HepG2 (cell line): ENCODE measurements around the gene CSNK1D. TPM values are rescaled to one million over a fixed set of nuclear protein-coding genes. Genes with fewer than 3 reads are reported as not detected.

Experiments used
- ATAC-seq: fragments of 200-7000 bp; cut with Tn5 transposase; 3 replicates; pipeline ENCODE4 v1.9.1; 2020; ENCODE audit warnings: mild to moderate bottlenecking, moderate library complexity
- BruUV-seq: library from RNA; stranded (reverse); fragments of 400-500 nt; replicated peaks from 2 replicates; lab custom pipeline; 2021; lab: Mats Ljungman, UMichigan
- CTCF ChIA-PET: fragments of 300-600 bp; formaldehyde crosslinking; extraction: SDS; loops from one replicate; lab custom pipeline; 2021; ENCODE audit warnings: low total read pairs, inconsistent platforms, low intra/inter-chr PET ratio; lab: Yijun Ruan, JAX
- POLR2A ChIA-PET: fragments of 350-600 bp; sonication (Branson Sonifier 250); formaldehyde crosslinking; loops from one replicate; lab custom pipeline; 2020; ENCODE audit warnings: antibody characterized with exemption, inconsistent platforms; lab: Yijun Ruan, JAX
- DNase-seq: peaks from one replicate; pipeline ENCODE4 v3.0.0-alpha.2; 2015; ENCODE audit warnings: low spot score
- FAIRE-seq: peaks from 3 replicates; lab custom pipeline; 2011; peaks lifted over from hg19 to GRCh38; lab: Jason Lieb, UNC
- H2AFZ ChIP-seq: one replicate; pipeline ENCODE4 v1.6.1; 2011; ENCODE audit warnings: low read length, inconsistent platforms
- H3K27ac ChIP-seq: fragments of 300-600 bp; 3 replicates; pipeline ENCODE4 v1.8.0; 2011; ENCODE audit warnings: mixed run types, mild to moderate bottlenecking, mixed read lengths, low read length, inconsistent platforms; ENCODE audit not compliant: insufficient read depth; ENCODE audit errors: extremely low read length
- H3K27me3 ChIP-seq, 2 experiments: fragments of 200-600 bp in 1 of 2; 2 replicates in 1 of 2; 3 replicates in 1 of 2; pipeline versions ENCODE4 v1.6.0 to v1.8.0; 2011; ENCODE audit warnings: low read length in 2 of 2, mild to moderate bottlenecking in 2 of 2, moderate library complexity in 2 of 2, inconsistent platforms in 1 of 2; ENCODE audit not compliant: insufficient read depth in 2 of 2, control insufficient read depth in 1 of 2
- H3K36me3 ChIP-seq, 2 experiments: fragments of 200-600 bp in 1 of 2; replicated peaks in 1 of 2; 2 replicates in 1 of 2; 3 replicates in 1 of 2; pipeline versions ENCODE4 v1.5.1 to v1.8.0; 2011; ENCODE audit warnings: low read length in 2 of 2, inconsistent platforms in 1 of 2; ENCODE audit not compliant: insufficient read depth in 2 of 2, control insufficient read depth in 1 of 2
- H3K4me1 ChIP-seq: 2 replicates; pipeline ENCODE4 v1.5.1; 2012; ENCODE audit warnings: low read length, inconsistent platforms; ENCODE audit not compliant: insufficient read depth
- H3K4me2 ChIP-seq: 2 replicates; pipeline ENCODE4 v1.6.0; 2011; ENCODE audit warnings: low read depth, low read length, inconsistent platforms
- H3K4me3 ChIP-seq, 3 experiments: fragments of 200-600 bp in 1 of 3; sonication (generic), shearing (Covaris generic) in 1 of 3; replicated peaks in 1 of 3; 2 replicates each; pipeline ENCODE4 v1.5.1; 2011 to 2016; ENCODE audit warnings: low read length in 3 of 3, inconsistent platforms in 2 of 3, low read depth in 2 of 3, mild to moderate bottlenecking in 2 of 3, control low read depth in 1 of 3, mixed read lengths in 1 of 3; ENCODE audit not compliant: insufficient read depth in 1 of 3
- H3K79me2 ChIP-seq: one replicate; pipeline ENCODE4 v1.6.1; 2011; ENCODE audit warnings: low read length, inconsistent platforms; ENCODE audit not compliant: insufficient read depth
- H3K9ac ChIP-seq: 2 replicates; pipeline ENCODE4 v1.6.0; 2011; ENCODE audit warnings: mild to moderate bottlenecking, low read depth, low read length, inconsistent platforms; ENCODE audit not compliant: insufficient read depth
- H3K9me3 ChIP-seq: 2 replicates; pipeline ENCODE4 v1.5.1; 2012; ENCODE audit warnings: mild to moderate bottlenecking, low read length
- H4K20me1 ChIP-seq: 2 replicates; pipeline ENCODE4 v1.6.0; 2011; ENCODE audit warnings: inconsistent platforms, mild to moderate bottlenecking, low read length, moderate library complexity; ENCODE audit not compliant: insufficient read depth
- BRF2 ChIP-seq: sonication (generic); formaldehyde crosslinking; IDR thresholded peaks from 2 replicates; pipeline ENCODE4 v1.8.1; 2022; ENCODE audit warnings: mild to moderate bottlenecking, missing genetic modification reagents
- HBP1 ChIP-seq: IDR thresholded peaks from 2 replicates; pipeline ENCODE4 v1.6.1; 2016; ENCODE audit warnings: low read depth, control low read depth
- IRF2 ChIP-seq: IDR thresholded peaks from 2 replicates; pipeline ENCODE4 v1.6.1; 2018; ENCODE audit warnings: missing genetic modification reagents, missing compliant biosample characterization
- MTF2 ChIP-seq: sonication (generic); formaldehyde crosslinking; IDR thresholded peaks from 2 replicates; pipeline ENCODE4 v1.5.0; 2020; ENCODE audit warnings: missing genetic modification reagents, borderline replicate concordance
- MXD3 ChIP-seq: IDR thresholded peaks from 2 replicates; pipeline ENCODE4 v1.6.1; 2016; ENCODE audit warnings: mild to moderate bottlenecking, missing biosample characterization, missing genetic modification reagents
- NAIF1 ChIP-seq: sonication (generic); formaldehyde crosslinking; IDR thresholded peaks from 2 replicates; pipeline ENCODE4 v1.5.0; 2020; ENCODE audit warnings: mild to moderate bottlenecking, missing genetic modification reagents, borderline replicate concordance
- NFE2 ChIP-seq: sonication (generic); formaldehyde crosslinking; IDR thresholded peaks from 2 replicates; pipeline ENCODE4 v1.4.0; 2020; ENCODE audit warnings: missing genetic modification reagents
- SAFB2 ChIP-seq: sonication (generic); formaldehyde crosslinking; IDR thresholded peaks from 2 replicates; pipeline ENCODE4 v1.5.1; 2020; ENCODE audit warnings: missing genetic modification reagents, low read depth, mild to moderate bottlenecking, borderline replicate concordance
- SMARCC2 ChIP-seq: fragments of 450-650 bp; IDR thresholded peaks from 2 replicates; pipeline ENCODE4 v1.6.1; 2017; ENCODE audit warnings: antibody characterized with exemption, mild to moderate bottlenecking
- TMF1 ChIP-seq: sonication (generic); formaldehyde crosslinking; IDR thresholded peaks from 2 replicates; pipeline ENCODE4 v1.8.1; 2022; ENCODE audit warnings: low read depth, missing genetic modification reagents
- ZFP91 ChIP-seq: sonication (generic); formaldehyde crosslinking; IDR thresholded peaks from 2 replicates; pipeline ENCODE4 v1.9.0; 2022; ENCODE audit warnings: missing genetic modification reagents, mild to moderate bottlenecking, borderline replicate concordance
- ZNF331 ChIP-seq: sonication (generic); formaldehyde crosslinking; IDR thresholded peaks from 2 replicates; pipeline ENCODE4 v1.4.0; 2020; ENCODE audit warnings: missing genetic modification reagents
- ZNF569 ChIP-seq: sonication (generic); formaldehyde crosslinking; IDR thresholded peaks from 2 replicates; pipeline ENCODE4 v1.5.0; 2020; ENCODE audit warnings: mild to moderate bottlenecking, missing genetic modification reagents, moderate library complexity, borderline replicate concordance
- ZNF674 ChIP-seq: sonication (generic); formaldehyde crosslinking; IDR thresholded peaks from 2 replicates; pipeline ENCODE4 v1.5.0; 2020; ENCODE audit warnings: low read depth, mild to moderate bottlenecking, missing genetic modification reagents
- WGBS: methylation state at CpG from one replicate; pipeline ENCODE4 v1.1.6; 2017; ENCODE audit warnings: low lambda C conversion rate; 5-methylcytosine and 5-hydroxymethylcytosine counted together
- in situ Hi-C: cut with HindIII; loops from 2 replicates; pipeline ENCODE4 v1.10.0; 2017; ENCODE audit warnings: low pct_unique_long_range_greater_than_20kb; ENCODE audit not compliant: extremely low pct_ligation_motif_present
- intact Hi-C: fragments of 100-400 bp; cut with micrococcal nuclease; formaldehyde crosslinking; loops from one replicate; pipeline ENCODE4 v1.10.0; 2022; ENCODE audit not compliant: unreplicated experiment
- polyA plus RNA-seq, 8 experiments: library from polyadenylated mRNA; depleted of rRNA in 3 of 8; stranded (reverse) in 7 of 8; unstranded in 1 of 8; fragments of >200 nt; fragmentation: Illumina TruSeq in 4 of 8; extraction: Trizol in 4 of 8; gene quantifications; 2 replicates each; pipeline versions ENCODE4 v1.2.1 to v1.2.3, GENCODE V29; 2011 to 2016; ENCODE audit warnings: low read depth in 4 of 8, missing spikeins in 1 of 8, mixed read lengths in 1 of 8; ENCODE audit not compliant: insufficient read depth in 1 of 8
- total RNA-seq, 5 experiments: library from RNA; depleted of rRNA; stranded (reverse); fragments of >200 nt; fragmentation: Illumina TruSeq; extraction: Trizol; gene quantifications; 2 replicates each; pipeline ENCODE4 v1.2.3, GENCODE V29; 2016; ENCODE audit warnings: low read depth in 1 of 5

The CSNK1D gene
- total and polyA plus RNA-seq, 2 of the 13 experiments (the other 11 are each of a cell fraction or from before 2014, with no cell fraction given) = 31.5 to 128 TPM

- TF ChIP-seq ZFP91 (no peak), NAIF1 (CRISPR knock-in tag) (no peak), BRF2 (CRISPR knock-in tag) (no peak)
These were observed 50.0 kb downstream of the CSNK1D start (continued) for GRCh38 chr17:82223517-82223916.

GRCh38 chr17:82222816-82223215 is 50.7 kb downstream of the CSNK1D start:
- POLR2A ChIA-PET = no interaction called here
- H4K20me1 ChIP-seq = no peaks in the 10 kb centered on the region
- no peak overlapping the region for H3K27ac ChIP-seq
- ATAC-seq (no peak), FAIRE-seq (no peak), DNase-seq (no peak)
- no peak for TF ChIP-seq ZNF674 (CRISPR knock-in tag)
- TF ChIP-seq SAFB2 = no peak
- TF ChIP-seq ZNF569 = no peak
- no peak for TF ChIP-seq HBP1 (CRISPR knock-in tag)
- TF ChIP-seq TMF1 (CRISPR knock-in tag) = no peak
- TF ChIP-seq MTF2 (CRISPR knock-in tag) = no peak
- TF ChIP-seq SMARCC2 = no peak
- no peak for TF ChIP-seq MXD3
- no peak for TF ChIP-seq IRF2
- TF ChIP-seq ZNF331 (CRISPR knock-in tag) = no peak
- no peak for TF ChIP-seq NFE2 (CRISPR knock-in tag)
- no TSS peak for BruUV-seq
- no peaks in the 10 kb centered on the region for H3K79me2 ChIP-seq
- CTCF ChIA-PET = no interaction called here
- H3K9ac ChIP-seq = no peak overlapping the region
- WGBS = 74% methylated on average over 10 of the region's 10 CpGs
- in situ Hi-C loops = no loop called here
- no peaks in the 10 kb centered on the region for H3K36me3 ChIP-seq
- H3K4me2 ChIP-seq = no peak overlapping the region
- H3K27me3 ChIP-seq = no peaks in the 10 kb centered on the region
- H3K4me3 ChIP-seq = no peak overlapping the region
- H3K9me3 ChIP-seq = no peaks in the 10 kb centered on the region
- H3K4me1 ChIP-seq = peaks cover 71% of the 10 kb centered on the region
- no peak overlapping the region for H2AFZ ChIP-seq
- intact Hi-C loops = no loop called here
